H1 (cell line): Measurements from ENCODE around the gene MTCH2. TPM values are rescaled to one million over a fixed set of nuclear protein-coding genes. Genes with fewer than 3 reads are reported as not detected.

Experiments used
- ASH2L ChIP-seq: fragments of 200-600, 300-600 bp; sonication (generic); IDR thresholded peaks from one replicate; pipeline ENCODE4 v1.7.1; 2017; ENCODE audit warnings: low read length
- ATF2 ChIP-seq: IDR thresholded peaks from 2 replicates; pipeline ENCODE4 v1.6.1; 2012; ENCODE audit warnings: low read length, inconsistent platforms
- BCL11A ChIP-seq, 2 experiments: IDR thresholded peaks; one replicate each; pipeline ENCODE4 v1.6.1; 2011; ENCODE audit warnings: low read depth in 2 of 2, low read length in 2 of 2, mild to moderate bottlenecking in 2 of 2
- CHD2 ChIP-seq: IDR thresholded peaks from 2 replicates; pipeline ENCODE4 v1.6.1; 2012; ENCODE audit warnings: low read length, improper control_type of control experiment
- CTCF ChIP-seq, 3 experiments: IDR thresholded peaks; 1 replicate in 2 of 3; 2 replicates in 1 of 3; pipeline versions ENCODE4 v1.5.1 to v1.6.1; 2011; ENCODE audit warnings: low read length in 3 of 3, mild to moderate bottlenecking in 3 of 3, inconsistent platforms in 2 of 3, low read depth in 1 of 3, moderate library complexity in 1 of 3; ENCODE audit not compliant: insufficient read depth in 1 of 3; ENCODE audit errors: control extremely low read depth in 1 of 3
- E2F6 ChIP-seq: IDR thresholded peaks from 2 replicates; pipeline ENCODE4 v1.6.1; 2012; ENCODE audit warnings: inconsistent platforms
- GABPA ChIP-seq: IDR thresholded peaks from 2 replicates; pipeline ENCODE4 v1.6.1; 2011; ENCODE audit warnings: mild to moderate bottlenecking, low read length, moderate library complexity, borderline replicate concordance; ENCODE audit not compliant: insufficient read depth
- JUN ChIP-seq: IDR thresholded peaks from 2 replicates; pipeline ENCODE4 v1.6.1; 2011; ENCODE audit warnings: low read depth, mild to moderate bottlenecking, improper control_type of control experiment, low read length
- NRF1 ChIP-seq: IDR thresholded peaks from 2 replicates; pipeline ENCODE4 v1.6.1; 2011; ENCODE audit warnings: mild to moderate bottlenecking, low read depth, low read length, improper control_type of control experiment
- POU5F1 ChIP-seq: IDR thresholded peaks from 2 replicates; pipeline ENCODE4 v1.6.1; 2011; ENCODE audit warnings: low read depth, mild to moderate bottlenecking, low read length, moderate library complexity
- RNF2 ChIP-seq: fragments of 200-900, 300-1000 bp; sonication (generic); IDR thresholded peaks from 2 replicates; pipeline ENCODE4 v1.7.1; 2016; ENCODE audit warnings: borderline replicate concordance, low read depth, mild to moderate bottlenecking, antibody characterized with exemption, low read length; ENCODE audit not compliant: poor library complexity, severe bottlenecking; ENCODE audit errors: missing control alignments
- SIN3A ChIP-seq, 2 experiments: IDR thresholded peaks in 1 of 2; conservative IDR thresholded peaks in 1 of 2; 2 replicates each; pipeline ENCODE4 v1.6.1; 2011 to 2012; ENCODE audit warnings: low read length in 2 of 2, improper control_type of control experiment in 1 of 2, low read depth in 1 of 2, mild to moderate bottlenecking in 1 of 2
- SP1 ChIP-seq: IDR thresholded peaks from 2 replicates; pipeline ENCODE4 v1.6.1; 2011; ENCODE audit warnings: low read depth, low read length
- TAF1 ChIP-seq: IDR thresholded peaks from 2 replicates; pipeline ENCODE4 v1.6.1; 2011; ENCODE audit warnings: mild to moderate bottlenecking, low read depth, low read length
- TAF7 ChIP-seq: optimal IDR thresholded peaks from 2 replicates; pipeline ENCODE3; 2011; ENCODE audit warnings: low read depth, mild to moderate bottlenecking, inconsistent platforms, low read length, moderate library complexity, borderline replicate concordance
- USF2 ChIP-seq: IDR thresholded peaks from 2 replicates; pipeline ENCODE4 v1.6.1; 2011; ENCODE audit warnings: low read length, improper control_type of control experiment
- YY1 ChIP-seq: IDR thresholded peaks from 2 replicates; pipeline ENCODE4 v1.6.1; 2011; ENCODE audit warnings: low read depth, mild to moderate bottlenecking, low read length
- polyA plus RNA-seq, 7 experiments: library from polyadenylated mRNA; depleted of rRNA in 3 of 7; stranded (reverse) in 5 of 7; unstranded in 2 of 7; fragments of >200 nt in 5 of 7; fragments of 200-250 nt in 2 of 7; gene quantifications; 1 replicate in 5 of 7; 2 replicates in 1 of 7; 4 replicates in 1 of 7; pipeline versions ENCODE4 v1.2.1 to v1.2.3, GENCODE V29; 2011 to 2013; ENCODE audit warnings: missing spikeins in 2 of 7, mixed read lengths in 2 of 7
- total RNA-seq: library from RNA; stranded (reverse); fragmentation: NEBNext Ultra II Directional; extraction: Animal tissue kit (Norgen Biotek cat#: 25700); gene quantifications from 2 replicates; pipeline ENCODE4 v1.2.1, GENCODE V29; 2021

MTCH2 gene
- total and polyA plus RNA-seq, 2 of the 8 experiments (the other 6 are each of a cell fraction or from before 2014, with no cell fraction given): 157 to 171 TPM

GRCh38 chr11:47642099-47642855, at the start of gene MTCH2 (continued):
- TF ChIP-seq CTCF (IDR thresholded peaks at IDR 0.05; ENCODE audit: control extremely low read depth in 1 of 3, insufficient read depth in 1 of 3, low read depth in 1 of 3, low read length in 3 of 3): no peak
- TF ChIP-seq BCL11A (IDR thresholded peaks at IDR 0.05; ENCODE audit: low read depth in 2 of 2, low read length in 2 of 2): no peak
- peak; percentile 90 for TF ChIP-seq TAF7
- TF ChIP-seq ATF2: no peak
- peak; percentile 96 for TF ChIP-seq TAF1
- TF ChIP-seq ASH2L: peak; percentile 98
- TF ChIP-seq USF2: peak; percentile 89
- peak; percentile 65 for TF ChIP-seq CHD2
- 0 out of 4 replicates have a peak, but pooled peaks have one; percentile 48 to 60 for TF ChIP-seq SIN3A (conservative IDR thresholded peaks at IDR 0.05 in 1 of 2, IDR thresholded peaks at IDR 0.05 in 1 of 2; ENCODE audit: low read depth in 1 of 2, low read length in 2 of 2)
- no peak for TF ChIP-seq POU5F1
- peak; percentile 69 for TF ChIP-seq E2F6
- peak; percentile 93 for TF ChIP-seq YY1
- peak; percentile 88 for TF ChIP-seq NRF1
- no peak for TF ChIP-seq GABPA
- no peak for TF ChIP-seq RNF2
- no peak for TF ChIP-seq JUN
- no peak for TF ChIP-seq SP1
